Gastroesophageal sphincter (tissue), 4 donors: ENCODE results near the gene LEO1. TPM values are rescaled to one million over a fixed set of nuclear protein-coding genes. Genes with fewer than 3 reads are reported as not detected.
A peak's percentile ranks its signal among the peaks of the same experiment; 100 is the strongest.

ENCODE experiments used
- ATAC-seq: fragments of 150-250 bp; one replicate; pipeline ENCODE4 v1.9.1; 2016; ENCODE audit warnings: mild to moderate bottlenecking, moderate library complexity
- H3K27ac ChIP-seq, 4 donors: fragments of 200-600 bp; sonication (generic) in 3 of 4; 1 replicate in 3 of 4; 2 replicates in 1 of 4; pipeline ENCODE4 v1.5.1; 2016 to 2019
- H3K27me3 ChIP-seq: fragments of 200-600 bp; sonication (generic); one replicate; pipeline ENCODE4 v1.5.1; 2019
- H3K36me3 ChIP-seq, 2 donors: fragments of 200-600 bp; sonication (generic); one replicate each; pipeline ENCODE4 v1.5.1; 2019; ENCODE audit warnings: control low read depth in 1 of 2
- H3K4me1 ChIP-seq, 3 donors: fragments of 200-600 bp; sonication (generic); 1 replicate in 2 of 3; 2 replicates in 1 of 3; pipeline ENCODE4 v1.5.1; 2016 to 2019; ENCODE audit warnings: control low read depth in 2 of 3
- H3K4me3 ChIP-seq, 2 donors: fragments of 200-600 bp; sonication (generic); one replicate each; pipeline ENCODE4 v1.5.1; 2019; ENCODE audit warnings: mild to moderate bottlenecking in 1 of 2, moderate library complexity in 1 of 2
- H3K9me3 ChIP-seq, 3 donors: fragments of 200-600 bp; sonication (generic); one replicate each; pipeline ENCODE4 v1.5.1; 2017 to 2019; ENCODE audit warnings: control low read depth in 2 of 3
- EP300 ChIP-seq: sonication (generic); formaldehyde crosslinking; IDR thresholded peaks from one replicate; pipeline ENCODE4 v1.6.1; 2017; ENCODE audit warnings: antibody characterized with exemption, mild to moderate bottlenecking
- POLR2A ChIP-seq, 2 donors: fragments of 450-650 bp; IDR thresholded peaks; one replicate each; pipeline ENCODE4 v1.6.1; 2017; ENCODE audit warnings: antibody characterized with exemption in 2 of 2, mild to moderate bottlenecking in 2 of 2, moderate library complexity in 1 of 2
- POLR2AphosphoS5 ChIP-seq: sonication (generic); formaldehyde crosslinking; IDR thresholded peaks from one replicate; pipeline ENCODE4 v1.6.1; 2017; ENCODE audit warnings: antibody characterized with exemption
- WGBS, 2 donors: methylation state at CpG; one replicate each; pipeline ENCODE4 v1.1.5; 2018; ENCODE audit warnings: low coverage in 1 of 2; 5-methylcytosine and 5-hydroxymethylcytosine counted together
- total RNA-seq, 4 donors: library from RNA; depleted of rRNA; stranded (reverse); fragments of >200 nt; gene quantifications; one replicate each; pipeline ENCODE4 v1.1.0, GENCODE V29; 2016
- TF ChIP-seq, protein P1 (sequence below), 4 experiments: fragments of 200-600 bp in 2 of 4; fragments of 450-650 bp in 2 of 4; sonication (generic) in 1 of 4; IDR thresholded peaks; one replicate each; pipeline ENCODE4 v1.5.1; 2017 to 2019; ENCODE audit warnings: antibody characterized with exemption in 4 of 4, mild to moderate bottlenecking in 2 of 4, moderate library complexity in 2 of 4

The LEO1 gene
- total RNA-seq: 10 to 100 TPM; 11.7 to 15.7 (median 13.2) TPM

DNA sequence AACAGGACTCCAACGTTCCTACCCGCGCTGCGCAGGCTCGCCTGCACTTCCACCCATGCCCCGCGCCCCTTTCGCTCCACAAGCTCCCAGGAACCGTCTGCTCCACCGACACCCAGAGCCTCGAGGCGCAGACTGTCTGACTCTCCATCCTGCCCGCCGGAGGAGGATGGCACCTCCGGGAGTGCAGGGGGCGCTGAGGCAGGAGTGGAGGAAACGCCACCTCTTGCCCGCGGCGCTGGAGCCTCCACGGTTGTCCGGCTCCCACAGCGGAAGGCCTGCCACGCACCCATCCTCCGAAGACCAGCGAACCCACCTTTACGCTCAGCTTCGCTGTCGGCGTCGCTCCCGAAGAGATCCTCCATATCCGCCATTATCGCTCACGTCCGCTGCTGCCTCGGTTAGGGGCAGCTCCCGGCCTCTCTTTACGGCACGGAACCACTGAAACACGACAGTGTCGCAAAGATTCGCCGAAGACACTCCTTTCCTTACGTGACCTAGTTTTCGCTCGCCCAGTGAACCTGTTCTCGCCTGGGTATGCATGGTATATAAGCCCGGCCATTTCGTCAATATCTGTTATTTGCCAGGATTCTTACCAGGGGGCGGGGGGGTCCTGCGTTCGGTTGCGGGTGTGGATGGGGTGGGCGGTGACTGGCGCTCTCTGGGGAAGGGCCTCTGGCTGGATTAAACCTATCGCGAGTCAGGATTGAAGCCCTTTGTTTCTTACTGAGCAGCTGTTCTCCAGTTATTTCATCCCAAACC is at the start of gene LEO1:
LEO1 (minus strand) TSS at position 404 of the 759 bp plus-strand sequence; CDS start at position 371, 33 bp downstream.
- H3K36me3 ChIP-seq: peaks cover 0 to 3% of the 10 kb centered on the region in 2 donors
- TF ChIP-seq POLR2AphosphoS5: peak; percentile 77
- TF ChIP-seq, protein P1, sequence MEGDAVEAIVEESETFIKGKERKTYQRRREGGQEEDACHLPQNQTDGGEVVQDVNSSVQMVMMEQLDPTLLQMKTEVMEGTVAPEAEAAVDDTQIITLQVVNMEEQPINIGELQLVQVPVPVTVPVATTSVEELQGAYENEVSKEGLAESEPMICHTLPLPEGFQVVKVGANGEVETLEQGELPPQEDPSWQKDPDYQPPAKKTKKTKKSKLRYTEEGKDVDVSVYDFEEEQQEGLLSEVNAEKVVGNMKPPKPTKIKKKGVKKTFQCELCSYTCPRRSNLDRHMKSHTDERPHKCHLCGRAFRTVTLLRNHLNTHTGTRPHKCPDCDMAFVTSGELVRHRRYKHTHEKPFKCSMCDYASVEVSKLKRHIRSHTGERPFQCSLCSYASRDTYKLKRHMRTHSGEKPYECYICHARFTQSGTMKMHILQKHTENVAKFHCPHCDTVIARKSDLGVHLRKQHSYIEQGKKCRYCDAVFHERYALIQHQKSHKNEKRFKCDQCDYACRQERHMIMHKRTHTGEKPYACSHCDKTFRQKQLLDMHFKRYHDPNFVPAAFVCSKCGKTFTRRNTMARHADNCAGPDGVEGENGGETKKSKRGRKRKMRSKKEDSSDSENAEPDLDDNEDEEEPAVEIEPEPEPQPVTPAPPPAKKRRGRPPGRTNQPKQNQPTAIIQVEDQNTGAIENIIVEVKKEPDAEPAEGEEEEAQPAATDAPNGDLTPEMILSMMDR (IDR thresholded peaks at IDR 0.05): peak in 3 of 4 experiments; percentile 49 to 69 (median 50)
- peak; percentile 31 to 45 for TF ChIP-seq POLR2A (IDR thresholded peaks at IDR 0.05)
- no peak for TF ChIP-seq EP300
- H3K4me3 ChIP-seq: peak within 1 kb of the TSS; percentile 73 to 96
- H3K27ac ChIP-seq: peak within 1 kb of the TSS; percentile 83 to 92 (median 88)
- H3K9me3 ChIP-seq: peaks cover 0 to 20% (median 0%) of the 10 kb centered on the region in 3 donors
- peak; percentile 97 for ATAC-seq
- peaks cover 0 to 19% (median 7%) of the 10 kb centered on the region in 3 donors for H3K4me1 ChIP-seq
- H3K27me3 ChIP-seq: no peaks in the 10 kb centered on the region
- 0 to 1% methylated on average over 8 to 17 of the region's 58 CpGs for WGBS, 2 donors

DNA sequence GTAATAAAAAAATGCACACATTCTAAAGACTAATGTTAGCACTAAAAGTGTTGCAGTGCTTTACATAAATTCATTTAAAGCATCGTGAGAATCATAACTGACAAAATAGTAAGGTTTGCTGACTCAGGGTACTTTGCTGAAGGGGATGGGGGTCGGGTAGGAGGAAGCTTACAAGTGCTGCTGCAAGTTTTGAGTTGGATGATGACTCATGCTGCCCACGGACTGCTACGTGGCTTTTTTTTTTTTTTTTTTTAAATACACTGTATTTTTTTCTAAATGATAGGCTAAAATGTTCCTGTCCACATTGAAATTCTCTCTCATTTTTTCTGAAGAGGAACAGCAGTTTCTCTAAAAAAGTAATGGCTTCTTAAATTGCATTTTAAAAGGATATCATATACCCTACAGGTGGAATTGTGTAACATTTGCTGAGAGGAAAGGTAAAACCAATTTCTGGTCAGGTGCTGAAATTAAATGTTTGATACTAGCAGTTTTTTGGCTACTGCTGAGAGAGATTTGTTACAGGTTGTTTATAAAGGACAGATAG is 49.6 kb upstream of the LEO1 start:
- Histone ChIP-seq H3K4me3 (peak overlapping the region in 1 of 2 donors; percentile 76), H3K36me3 (no peaks in the 10 kb centered on the region), H3K4me1 (peaks cover 0 to 41% (median 8%) of the 10 kb centered on the region in 3 donors), H3K9me3 (no peaks in the 10 kb centered on the region), H3K27me3 (no peaks in the 10 kb centered on the region), H3K27ac (peak overlapping the region; percentile 96 to 99 (median 98))
- WGBS, 2 donors: 0 to 2% methylated on average over 4 of the region's 4 CpGs
- no peak for ATAC-seq
- TF ChIP-seq POLR2AphosphoS5 (peak; percentile 23), POLR2A (IDR thresholded peaks at IDR 0.05) (no peak), EP300 (no peak)
- TF ChIP-seq, protein P1 (IDR thresholded peaks at IDR 0.05): no peak

DNA sequence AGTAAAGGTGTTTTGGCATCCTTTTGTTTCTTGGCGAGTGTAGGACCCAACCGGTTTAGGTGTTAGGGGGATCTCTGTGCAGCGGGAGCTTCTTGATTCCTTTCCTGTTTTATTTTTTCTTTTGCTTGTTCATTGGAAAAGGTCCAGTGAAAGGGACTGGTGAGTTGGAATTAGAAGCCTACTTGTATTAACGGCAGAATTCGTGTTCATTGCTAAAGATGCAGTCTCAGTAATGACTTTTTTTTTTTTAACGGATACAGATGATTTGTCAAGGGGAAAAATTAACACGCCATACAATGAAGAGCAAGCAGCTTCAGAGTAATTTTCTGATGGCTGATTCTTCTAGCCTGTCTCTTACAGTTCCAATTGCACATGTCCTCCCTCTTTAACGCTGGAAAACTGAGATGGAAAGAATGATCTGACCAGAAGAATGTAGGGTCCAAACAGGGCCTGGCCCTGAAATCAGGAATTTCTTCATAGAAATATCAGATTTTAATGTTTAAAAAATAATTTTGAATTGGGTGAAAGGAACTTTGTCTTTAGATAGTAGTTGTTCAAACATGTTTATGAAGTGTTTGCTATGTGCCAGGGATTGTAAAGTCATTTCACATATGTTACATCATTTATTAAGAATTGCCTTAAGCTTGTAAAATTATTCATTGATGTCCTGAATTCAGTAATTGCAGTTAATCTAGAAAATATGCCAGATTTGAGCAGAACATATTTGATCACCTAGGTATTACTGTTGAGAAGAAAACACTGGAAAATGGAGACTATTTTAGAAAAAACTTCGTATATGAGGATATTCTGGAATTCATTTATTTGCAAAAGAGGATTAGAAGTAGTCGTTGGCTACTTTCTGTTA is 48.9 kb upstream of the LEO1 start:
- WGBS, 2 donors: 1 to 3% methylated on average over 7 to 9 of the region's 10 CpGs
- TF ChIP-seq POLR2A (IDR thresholded peaks at IDR 0.05) (no peak), POLR2AphosphoS5 (no peak), EP300 (no peak)
- TF ChIP-seq, protein P1 (IDR thresholded peaks at IDR 0.05): no peak
- H3K4me1 ChIP-seq: peaks cover 0 to 41% (median 8%) of the 10 kb centered on the region in 3 donors
- H3K27ac ChIP-seq: peak overlapping the region; percentile 96 to 99 (median 98)
- no peaks in the 10 kb centered on the region for H3K9me3 ChIP-seq
- no peaks in the 10 kb centered on the region for H3K27me3 ChIP-seq
- H3K4me3 ChIP-seq: peak overlapping the region; percentile 76 to 99
- ATAC-seq: no peak
- no peaks in the 10 kb centered on the region for H3K36me3 ChIP-seq

DNA sequence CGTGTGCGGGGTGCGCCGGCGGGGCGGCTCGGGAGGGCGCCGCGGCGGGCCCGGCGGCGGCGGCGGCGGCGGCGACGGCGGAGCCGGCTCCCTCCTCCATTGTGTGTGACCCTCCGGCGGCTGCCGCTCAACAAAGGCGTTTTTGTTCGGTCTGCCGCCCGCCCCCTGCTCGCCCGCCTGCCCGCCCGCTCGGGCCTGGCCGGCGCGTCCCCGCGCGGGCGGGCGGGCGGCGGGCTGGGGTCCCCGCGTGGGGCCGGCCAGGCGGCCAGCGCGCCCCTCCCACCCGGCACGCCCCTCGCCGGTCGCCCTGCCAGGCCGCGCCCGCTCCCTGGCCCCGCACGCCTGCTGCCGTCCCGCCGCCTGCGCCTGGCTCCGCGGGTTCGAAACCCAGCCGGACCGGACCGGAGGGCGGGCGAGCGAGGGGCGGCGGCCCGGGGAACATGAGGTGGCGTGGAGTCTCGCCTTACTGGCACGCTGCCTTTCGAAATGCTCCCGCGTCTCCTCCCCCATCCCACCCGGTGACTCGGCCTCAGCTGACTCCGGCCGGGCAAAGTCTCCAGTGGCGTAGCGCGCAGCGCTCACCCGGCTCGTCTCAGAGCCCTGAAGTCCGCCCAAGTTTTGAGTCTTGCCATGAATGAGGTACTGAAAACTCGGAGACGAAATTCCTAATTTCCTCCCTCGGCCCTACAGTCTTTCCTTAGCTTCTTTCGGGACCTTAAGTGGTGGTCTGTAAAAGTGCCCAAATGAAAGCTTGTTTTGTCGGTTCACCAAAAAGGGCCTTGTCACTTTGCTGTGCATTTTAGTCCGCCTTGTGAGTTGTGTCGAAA is 48.0 kb upstream of the LEO1 start:
- Histone ChIP-seq H3K36me3 (no peaks in the 10 kb centered on the region), H3K27me3 (no peaks in the 10 kb centered on the region), H3K27ac (peak overlapping the region; percentile 96 to 99 (median 98)), H3K4me3 (peak overlapping the region; percentile 76 to 99), H3K9me3 (no peaks in the 10 kb centered on the region), H3K4me1 (peaks cover 0 to 41% (median 8%) of the 10 kb centered on the region in 3 donors)
- WGBS, 2 donors: 0% methylated on average over 6 to 7 of the region's 100 CpGs
- ATAC-seq: peak; percentile 87
- TF ChIP-seq, protein P1 (IDR thresholded peaks at IDR 0.05): peak in 1 of 4 experiments; percentile 15
- TF ChIP-seq POLR2AphosphoS5: peak; percentile 83
- TF ChIP-seq EP300: no peak
- peak; percentile 60 for TF ChIP-seq POLR2A (IDR thresholded peaks at IDR 0.05)
